ENCODE measurements around the gene DCST2.

The DCST2 gene

DNA sequence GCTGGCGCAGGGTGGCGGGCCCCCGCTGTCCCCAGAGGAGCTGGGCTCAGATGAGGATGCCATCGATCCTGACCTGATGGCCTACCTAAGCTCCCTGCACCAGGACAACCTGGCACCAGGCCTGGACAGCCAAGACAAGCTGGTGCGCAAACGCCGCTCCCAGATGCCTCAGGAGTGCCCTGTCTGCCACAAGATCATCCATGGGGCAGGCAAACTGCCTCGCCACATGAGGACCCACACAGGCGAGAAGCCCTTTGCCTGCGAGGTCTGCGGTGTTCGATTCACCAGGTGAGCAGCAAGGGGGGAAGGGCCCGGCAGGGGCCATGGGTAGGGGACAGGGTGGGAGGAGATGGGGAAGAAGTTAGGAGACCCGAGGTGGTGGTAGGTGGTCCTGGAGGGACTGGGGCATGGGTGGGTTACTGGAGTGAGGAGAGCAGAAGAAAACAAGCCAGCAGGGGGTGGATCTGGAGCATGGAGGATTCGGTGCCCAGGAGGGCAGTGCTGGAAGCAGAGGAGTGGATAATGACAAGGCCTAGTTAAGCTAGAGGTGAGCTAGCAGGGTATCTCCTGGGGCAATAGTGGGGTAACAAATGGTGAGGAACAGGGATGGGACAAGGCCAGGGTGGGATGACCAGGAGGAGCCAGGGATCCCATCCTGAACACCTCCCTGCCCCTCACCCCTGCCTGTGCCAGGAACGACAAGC is 17.9 kb downstream of the DCST2 start:
- WGBS (ENCODE audit: insufficient coverage): 96% methylated on average over 15 of the region's 16 CpGs
- no peak overlapping the region for H3K27ac ChIP-seq (ENCODE audit: insufficient read depth in 1 of 2, low read depth in 1 of 2, low read length in 2 of 2, poor library complexity in 1 of 2, severe bottlenecking in 2 of 2)
- POLR2A ChIA-PET: interaction anchor here (0.6 to 1.6 kb wide), 3 partner anchors 8 to 36 kb away, joined by 3 to 4 read pairs (median 3); partner anchors contain the start of genes ADAM15 and ZBTB7B
- H3K4me3 ChIP-seq (ENCODE audit: control insufficient read depth in 1 of 7, extremely low read depth in 1 of 7, insufficient read depth in 4 of 7, low read depth in 2 of 7, low read length in 6 of 7): no peak overlapping the region
- peaks cover 0 to 74% (median 61%) of the 10 kb centered on the region in 4 experiments for H3K4me1 ChIP-seq (ENCODE audit: control extremely low read depth in 1 of 4, control insufficient read depth in 4 of 4, insufficient read depth in 4 of 4, low read length in 3 of 4)
- DNase-seq: no peak
- H3K9me3 ChIP-seq (ENCODE audit: control extremely low read depth in 1 of 5, control insufficient read depth in 4 of 5, insufficient read depth in 2 of 5, low read depth in 1 of 5, low read length in 4 of 5): no peaks in the 10 kb centered on the region
- CTCF ChIA-PET: interaction anchor here (0.6 to 12.4 kb wide), 16 partner anchors 8 to 535 kb away, joined by 3 to 233 read pairs (median 8); partner anchors contain the start of genes FLAD1, LENEP, PBXIP1 and ZBTB7B
- H3K36me3 ChIP-seq (ENCODE audit: control insufficient read depth in 4 of 4, insufficient read depth in 4 of 4, low read length in 3 of 4): peaks cover 0 to 26% (median 2%) of the 10 kb centered on the region in 4 experiments
- no peaks in the 10 kb centered on the region for H3K27me3 ChIP-seq (replicated peaks in 2 of 5; ENCODE audit: control insufficient read depth in 4 of 5, insufficient read depth in 5 of 5, low read length in 4 of 5)

GRCh38 chr1:155014709-155015508 is 18.7 kb downstream of the DCST2 start:
- Histone ChIP-seq H3K36me3 (ENCODE audit: control insufficient read depth in 4 of 4, insufficient read depth in 4 of 4, low read length in 3 of 4) (peaks cover 0 to 26% (median 2%) of the 10 kb centered on the region in 4 experiments), H3K9me3 (ENCODE audit: control extremely low read depth in 1 of 5, control insufficient read depth in 4 of 5, insufficient read depth in 2 of 5, low read depth in 1 of 5, low read length in 4 of 5) (no peaks in the 10 kb centered on the region), H3K4me3 (ENCODE audit: control insufficient read depth in 1 of 7, extremely low read depth in 1 of 7, insufficient read depth in 4 of 7, low read depth in 2 of 7, low read length in 6 of 7) (no peak overlapping the region), H3K27ac (ENCODE audit: insufficient read depth in 1 of 2, low read depth in 1 of 2, low read length in 2 of 2, poor library complexity in 1 of 2, severe bottlenecking in 2 of 2) (no peak overlapping the region), H3K4me1 (ENCODE audit: control extremely low read depth in 1 of 4, control insufficient read depth in 4 of 4, insufficient read depth in 4 of 4, low read length in 3 of 4) (peaks cover 0 to 82% (median 68%) of the 10 kb centered on the region in 4 experiments), H3K27me3 (replicated peaks in 2 of 5; ENCODE audit: control insufficient read depth in 4 of 5, insufficient read depth in 5 of 5, low read length in 4 of 5) (no peaks in the 10 kb centered on the region)
- CTCF ChIA-PET: interaction anchor here (0.6 to 12.4 kb wide), 15 partner anchors 7 to 202 kb away, joined by 3 to 233 read pairs (median 7); partner anchors contain the start of genes LENEP, PBXIP1 and ZBTB7B
- DNase-seq: no peak
- 96% methylated on average over 23 of the region's 31 CpGs for WGBS (ENCODE audit: insufficient coverage)
- POLR2A ChIA-PET: no interaction called here

DNA sequence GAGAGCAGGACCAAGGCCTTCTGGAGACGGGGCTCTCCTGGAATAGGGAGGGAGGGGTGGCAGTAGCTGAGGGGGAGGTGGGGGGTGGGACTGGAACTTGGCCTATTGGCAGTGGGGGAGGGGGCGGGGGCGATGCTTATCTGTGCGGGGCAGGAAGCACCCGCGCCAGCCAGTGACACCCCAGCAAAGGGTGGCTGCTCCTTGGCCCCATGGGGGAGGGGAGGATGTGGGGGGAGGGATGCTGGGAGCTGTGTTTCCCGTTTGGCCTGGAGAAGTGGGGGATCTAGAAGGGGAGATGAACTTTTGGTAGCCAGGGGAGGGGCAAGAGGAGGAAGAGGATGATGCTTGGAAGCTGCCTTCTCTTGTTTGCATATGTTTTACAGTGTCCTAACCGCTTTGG is 19.9 kb downstream of the DCST2 start:
- WGBS (ENCODE audit: insufficient coverage): 11% methylated on average over 6 of the region's 8 CpGs
- H3K27ac ChIP-seq (ENCODE audit: insufficient read depth in 1 of 2, low read depth in 1 of 2, low read length in 2 of 2, poor library complexity in 1 of 2, severe bottlenecking in 2 of 2): peak overlapping the region in 1 of 2 experiments; percentile 6
- peaks cover 0 to 26% (median 2%) of the 10 kb centered on the region in 4 experiments for H3K36me3 ChIP-seq (ENCODE audit: control insufficient read depth in 4 of 4, insufficient read depth in 4 of 4, low read length in 3 of 4)
- H3K27me3 ChIP-seq (replicated peaks in 2 of 5; ENCODE audit: control insufficient read depth in 4 of 5, insufficient read depth in 5 of 5, low read length in 4 of 5): no peaks in the 10 kb centered on the region
- peak in 1 of 3 donors; percentile 35 for DNase-seq
- no peaks in the 10 kb centered on the region for H3K9me3 ChIP-seq (ENCODE audit: control extremely low read depth in 1 of 5, control insufficient read depth in 4 of 5, insufficient read depth in 2 of 5, low read depth in 1 of 5, low read length in 4 of 5)
- CTCF ChIA-PET: interaction anchor here (1.2 to 12.4 kb wide), 4 partner anchors 15 to 71 kb away, joined by 3 to 233 read pairs (median 4); partner anchors contain the start of genes LENEP and ZBTB7B
- POLR2A ChIA-PET: no interaction called here
- peaks cover 0 to 89% (median 74%) of the 10 kb centered on the region in 4 experiments for H3K4me1 ChIP-seq (ENCODE audit: control extremely low read depth in 1 of 4, control insufficient read depth in 4 of 4, insufficient read depth in 4 of 4, low read length in 3 of 4)
- peak overlapping the region in 1 of 7 experiments; percentile 19 for H3K4me3 ChIP-seq (ENCODE audit: control insufficient read depth in 1 of 7, extremely low read depth in 1 of 7, insufficient read depth in 4 of 7, low read depth in 2 of 7, low read length in 6 of 7)

GRCh38 chr1:155012776-155013602 is 20.6 kb downstream of the DCST2 start:
- ChIA-PET CTCF (interaction anchor here (0.8 to 12.4 kb wide), 7 partner anchors 9 to 72 kb away, joined by 3 to 233 read pairs (median 4); partner anchors contain the start of genes LENEP and ZBTB7B), POLR2A (interaction anchor here (1.6 kb wide), 1 partner anchor 13 kb away, joined by 4 read pairs; no protein-coding TSS in a partner anchor)
- Histone ChIP-seq H3K4me1 (ENCODE audit: control extremely low read depth in 1 of 4, control insufficient read depth in 4 of 4, insufficient read depth in 4 of 4, low read length in 3 of 4) (peaks cover 0 to 90% (median 78%) of the 10 kb centered on the region in 4 experiments), H3K27me3 (replicated peaks in 2 of 5; ENCODE audit: control insufficient read depth in 4 of 5, insufficient read depth in 5 of 5, low read length in 4 of 5) (no peaks in the 10 kb centered on the region), H3K9me3 (ENCODE audit: control extremely low read depth in 1 of 5, control insufficient read depth in 4 of 5, insufficient read depth in 2 of 5, low read depth in 1 of 5, low read length in 4 of 5) (no peaks in the 10 kb centered on the region), H3K36me3 (ENCODE audit: control insufficient read depth in 4 of 4, insufficient read depth in 4 of 4, low read length in 3 of 4) (peaks cover 0 to 26% (median 2%) of the 10 kb centered on the region in 4 experiments), H3K27ac (ENCODE audit: insufficient read depth in 1 of 2, low read depth in 1 of 2, low read length in 2 of 2, poor library complexity in 1 of 2, severe bottlenecking in 2 of 2) (no peak overlapping the region), H3K4me3 (ENCODE audit: control insufficient read depth in 1 of 7, extremely low read depth in 1 of 7, insufficient read depth in 4 of 7, low read depth in 2 of 7, low read length in 6 of 7) (peak overlapping the region in 1 of 7 experiments; percentile 25)
- 83% methylated on average over 1 of the region's 3 CpGs for WGBS (ENCODE audit: insufficient coverage)
- DNase-seq: no peak

GRCh38 chr1:155012026-155012546 is 21.5 kb downstream of the DCST2 start:
- WGBS (ENCODE audit: insufficient coverage): 21% methylated on average over 3 of the region's 9 CpGs
- peaks cover 0 to 26% (median 2%) of the 10 kb centered on the region in 4 experiments for H3K36me3 ChIP-seq (ENCODE audit: control insufficient read depth in 4 of 4, insufficient read depth in 4 of 4, low read length in 3 of 4)
- H3K27me3 ChIP-seq (replicated peaks in 2 of 5; ENCODE audit: control insufficient read depth in 4 of 5, insufficient read depth in 5 of 5, low read length in 4 of 5): no peaks in the 10 kb centered on the region
- H3K4me3 ChIP-seq (ENCODE audit: control insufficient read depth in 1 of 7, extremely low read depth in 1 of 7, insufficient read depth in 4 of 7, low read depth in 2 of 7, low read length in 6 of 7): peak overlapping the region in 1 of 7 experiments; percentile 7
- POLR2A ChIA-PET: interaction anchor here (0.6 to 1.6 kb wide), 2 partner anchors 9 to 12 kb away, joined by 3 to 4 read pairs; partner anchors contain the start of gene ZBTB7B
- DNase-seq: peak in 1 of 3 donors; percentile 39
- H3K27ac ChIP-seq (ENCODE audit: insufficient read depth in 1 of 2, low read depth in 1 of 2, low read length in 2 of 2, poor library complexity in 1 of 2, severe bottlenecking in 2 of 2): no peak overlapping the region
- CTCF ChIA-PET: interaction anchor here (0.8 to 12.4 kb wide), 6 partner anchors 10 to 49 kb away, joined by 3 to 233 read pairs (median 3); partner anchors contain the start of genes LENEP and ZBTB7B
- no peaks in the 10 kb centered on the region for H3K9me3 ChIP-seq (ENCODE audit: control extremely low read depth in 1 of 5, control insufficient read depth in 4 of 5, insufficient read depth in 2 of 5, low read depth in 1 of 5, low read length in 4 of 5)
- H3K4me1 ChIP-seq (ENCODE audit: control extremely low read depth in 1 of 4, control insufficient read depth in 4 of 4, insufficient read depth in 4 of 4, low read length in 3 of 4): peaks cover 3 to 91% (median 79%) of the 10 kb centered on the region in 4 experiments
